Hepatocyte (in vitro differentiated cells): ENCODE measurements around the gene EOGT. TPM values are rescaled to one million over a fixed set of nuclear protein-coding genes. Genes with fewer than 3 reads are reported as not detected.

Experiments used
- DNase-seq: peaks from one replicate; pipeline ENCODE4 v3.0.0-alpha.2; 2016; ENCODE audit warnings: low spot score
- H2AFZ ChIP-seq: fragments of 200-600 bp; sonication (generic); 2 replicates; pipeline ENCODE4 v1.6.0; 2016; ENCODE audit warnings: antibody characterized with exemption, mild to moderate bottlenecking
- H3K27ac ChIP-seq: fragments of 200-600 bp; sonication (generic); 2 replicates; pipeline ENCODE4 v1.5.1; 2016; ENCODE audit warnings: mild to moderate bottlenecking
- H3K27me3 ChIP-seq: fragments of 200-600 bp; sonication (generic); 2 replicates; pipeline ENCODE4 v1.6.1; 2016
- H3K36me3 ChIP-seq: fragments of 200-600 bp; sonication (generic); replicated peaks from 2 replicates; pipeline ENCODE4 v1.5.1; 2016; ENCODE audit warnings: low read depth; ENCODE audit not compliant: insufficient read depth
- H3K4me1 ChIP-seq: fragments of 200-600 bp; sonication (generic); 2 replicates; pipeline ENCODE4 v1.5.1; 2016; ENCODE audit warnings: mild to moderate bottlenecking, moderate library complexity; ENCODE audit not compliant: insufficient read depth
- H3K4me2 ChIP-seq: fragments of 200-600 bp; sonication (generic); 2 replicates; pipeline ENCODE4 v1.6.0; 2016
- H3K4me3 ChIP-seq: fragments of 200-600 bp; sonication (generic); 2 replicates; pipeline ENCODE4 v1.5.1; 2016; ENCODE audit warnings: mild to moderate bottlenecking
- H3K79me2 ChIP-seq: fragments of 200-600 bp; sonication (generic); 2 replicates; pipeline ENCODE4 v1.6.0; 2017; ENCODE audit warnings: mild to moderate bottlenecking
- H3K9me2 ChIP-seq: fragments of 200-600 bp; sonication (generic); replicated peaks from 2 replicates; pipeline ENCODE4 v1.6.0; 2017; ENCODE audit warnings: mild to moderate bottlenecking; ENCODE audit not compliant: insufficient read depth
- H3K9me3 ChIP-seq: fragments of 200-600 bp; sonication (generic); 2 replicates; pipeline ENCODE4 v1.5.1; 2016; ENCODE audit warnings: low read depth, mild to moderate bottlenecking
- H4K20me1 ChIP-seq: fragments of 200-600 bp; sonication (generic); 2 replicates; pipeline ENCODE4 v1.6.0; 2016; ENCODE audit warnings: mild to moderate bottlenecking; ENCODE audit not compliant: insufficient read depth, poor library complexity, severe bottlenecking
- EZH2 ChIP-seq: fragments of 200-600 bp; sonication (generic); IDR thresholded peaks from 2 replicates; pipeline ENCODE4 v1.6.1; 2016; ENCODE audit warnings: antibody characterized with exemption, mild to moderate bottlenecking, borderline replicate concordance
- EZH2phosphoT487 ChIP-seq: fragments of 200-600 bp; sonication (generic); IDR thresholded peaks from one replicate; pipeline ENCODE4 v1.6.1; 2018; ENCODE audit warnings: antibody characterized with exemption, mild to moderate bottlenecking, low read depth, moderate library complexity; ENCODE audit not compliant: unreplicated experiment, severe bottlenecking
- WGBS: methylation state at CpG from one replicate; pipeline ENCODE4 v1.1.6; 2016; ENCODE audit warnings: low lambda C conversion rate; ENCODE audit errors: missing lambda C conversion rate; 5-methylcytosine and 5-hydroxymethylcytosine counted together
- polyA plus RNA-seq: library from polyadenylated mRNA; unstranded; fragments of >200 nt; fragmentation: Nextera tagmentation; extraction: Ambion mirVana; gene quantifications from 2 replicates; pipeline ENCODE4 v1.2.1, GENCODE V29; 2016
- total RNA-seq: library from RNA; depleted of rRNA; stranded (reverse); fragments of >200 nt; gene quantifications from 2 replicates; pipeline ENCODE4 v1.2.3, GENCODE V29; 2014
- TF ChIP-seq, protein P1 (sequence below): fragments of 200-600 bp; sonication (generic); IDR thresholded peaks from 2 replicates; pipeline ENCODE4 v1.5.1; 2016; ENCODE audit warnings: antibody characterized with exemption, mild to moderate bottlenecking; ENCODE audit not compliant: poor library complexity

EOGT gene
- total and polyA plus RNA-seq, 2 experiments from 2014 or later, result 7.2 to 19.0 TPM

DNA sequence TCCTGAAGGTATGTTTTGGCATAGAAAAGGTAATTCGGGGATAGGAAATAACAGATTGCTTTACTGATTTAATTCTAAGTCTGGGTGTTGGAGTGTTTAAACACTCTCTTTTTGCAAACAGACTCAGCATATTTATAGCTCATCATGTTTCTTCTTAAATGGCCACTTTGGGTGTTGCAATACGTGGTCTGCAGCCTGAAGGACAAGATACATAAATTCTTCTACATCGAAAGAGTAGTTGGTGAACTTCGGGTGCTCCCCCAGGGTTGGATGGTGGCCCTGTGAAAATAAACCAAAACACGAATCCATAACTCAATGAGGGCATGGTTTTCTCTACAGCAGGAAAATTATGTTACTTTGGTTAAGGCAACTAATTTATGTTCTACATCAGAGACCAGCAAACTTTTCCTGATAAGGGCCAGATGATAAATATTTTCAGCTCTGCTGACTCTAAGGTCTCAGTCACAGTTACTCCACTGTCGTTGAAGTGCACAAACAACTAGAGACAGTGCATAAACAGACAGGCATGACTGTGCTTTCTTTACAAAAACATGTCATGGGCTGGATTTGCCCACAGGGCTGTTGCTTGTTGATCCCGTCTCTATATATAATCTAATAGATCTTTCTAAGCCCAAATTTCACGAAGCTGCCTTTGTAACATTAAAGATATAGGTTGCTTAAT, 35.9 kb downstream of the EOGT start:
- H3K27ac ChIP-seq, result no peak overlapping the region
- no peaks in the 10 kb centered on the region for H4K20me1 ChIP-seq
- no peaks in the 10 kb centered on the region for H3K9me3 ChIP-seq
- H3K27me3 ChIP-seq, result no peaks in the 10 kb centered on the region
- no peaks in the 10 kb centered on the region for H3K4me1 ChIP-seq
- no peaks in the 10 kb centered on the region for H3K36me3 ChIP-seq
- no peak for TF ChIP-seq EZH2phosphoT487
- TF ChIP-seq, protein P1, sequence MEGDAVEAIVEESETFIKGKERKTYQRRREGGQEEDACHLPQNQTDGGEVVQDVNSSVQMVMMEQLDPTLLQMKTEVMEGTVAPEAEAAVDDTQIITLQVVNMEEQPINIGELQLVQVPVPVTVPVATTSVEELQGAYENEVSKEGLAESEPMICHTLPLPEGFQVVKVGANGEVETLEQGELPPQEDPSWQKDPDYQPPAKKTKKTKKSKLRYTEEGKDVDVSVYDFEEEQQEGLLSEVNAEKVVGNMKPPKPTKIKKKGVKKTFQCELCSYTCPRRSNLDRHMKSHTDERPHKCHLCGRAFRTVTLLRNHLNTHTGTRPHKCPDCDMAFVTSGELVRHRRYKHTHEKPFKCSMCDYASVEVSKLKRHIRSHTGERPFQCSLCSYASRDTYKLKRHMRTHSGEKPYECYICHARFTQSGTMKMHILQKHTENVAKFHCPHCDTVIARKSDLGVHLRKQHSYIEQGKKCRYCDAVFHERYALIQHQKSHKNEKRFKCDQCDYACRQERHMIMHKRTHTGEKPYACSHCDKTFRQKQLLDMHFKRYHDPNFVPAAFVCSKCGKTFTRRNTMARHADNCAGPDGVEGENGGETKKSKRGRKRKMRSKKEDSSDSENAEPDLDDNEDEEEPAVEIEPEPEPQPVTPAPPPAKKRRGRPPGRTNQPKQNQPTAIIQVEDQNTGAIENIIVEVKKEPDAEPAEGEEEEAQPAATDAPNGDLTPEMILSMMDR, result no peak
- TF ChIP-seq EZH2, result no peak
- no peak for DNase-seq
- H3K4me3 ChIP-seq, result no peak overlapping the region
- no peak overlapping the region for H2AFZ ChIP-seq
- no peaks in the 10 kb centered on the region for H3K79me2 ChIP-seq
- no peak overlapping the region for H3K4me2 ChIP-seq
- 82% methylated on average over 8 of the region's 8 CpGs for WGBS
- H3K9me2 ChIP-seq, result no peaks in the 10 kb centered on the region

DNA sequence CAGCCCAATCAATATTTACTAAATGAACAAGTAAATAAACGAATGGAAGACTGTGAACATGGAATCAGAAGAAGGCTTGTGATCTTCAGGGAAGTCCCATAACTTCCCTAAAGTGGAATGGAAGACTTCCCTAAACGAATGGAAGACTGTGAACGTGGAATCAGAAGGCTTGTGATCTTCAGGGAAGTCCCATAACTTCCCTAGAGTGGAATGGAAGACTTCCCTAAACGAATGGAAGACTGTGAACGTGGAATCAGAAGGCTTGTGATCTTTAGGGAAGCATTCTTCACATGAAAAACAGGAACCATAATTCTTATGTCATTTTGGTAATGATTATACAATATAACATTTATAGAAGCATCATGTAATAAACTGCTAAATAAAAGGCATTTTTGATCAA, 38.8 kb downstream of the EOGT start:
- TF ChIP-seq EZH2, result no peak
- TF ChIP-seq, protein P1, result no peak
- TF ChIP-seq EZH2phosphoT487, result no peak
- no peak for DNase-seq
- Histone ChIP-seq H3K27me3 (peaks cover 2% of the 10 kb centered on the region), H3K4me1 (no peaks in the 10 kb centered on the region), H3K4me3 (no peak overlapping the region), H3K9me2 (no peaks in the 10 kb centered on the region), H3K4me2 (no peak overlapping the region), H3K36me3 (no peaks in the 10 kb centered on the region), H3K27ac (no peak overlapping the region), H4K20me1 (no peaks in the 10 kb centered on the region), H3K9me3 (no peaks in the 10 kb centered on the region), H3K79me2 (no peaks in the 10 kb centered on the region), H2AFZ (no peak overlapping the region)
- WGBS, result 87% methylated on average over 5 of the region's 5 CpGs

DNA sequence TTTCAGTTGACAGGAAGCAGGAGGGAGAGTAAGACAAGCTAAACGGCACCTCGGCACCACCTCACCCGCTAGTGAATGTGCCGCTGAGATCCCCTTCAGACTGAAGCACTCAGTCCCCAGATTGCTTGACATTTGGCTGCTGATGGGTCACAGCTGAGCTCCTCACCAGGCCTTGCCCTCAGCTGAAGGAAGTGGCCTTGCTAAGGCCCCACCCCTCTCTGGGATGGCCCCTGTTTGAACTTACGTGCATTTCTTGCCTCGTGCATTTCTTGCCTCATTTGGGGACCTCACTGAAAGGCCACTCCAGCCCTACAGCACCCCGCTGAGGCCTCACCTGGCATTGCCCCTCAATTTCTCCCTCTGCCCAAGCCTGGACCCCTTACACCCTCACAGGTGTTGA, 39.8 kb downstream of the EOGT start:
- peaks cover 5% of the 10 kb centered on the region for H3K27me3 ChIP-seq
- no peak overlapping the region for H3K4me2 ChIP-seq
- H3K9me3 ChIP-seq, result no peaks in the 10 kb centered on the region
- no peaks in the 10 kb centered on the region for H4K20me1 ChIP-seq
- no peaks in the 10 kb centered on the region for H3K9me2 ChIP-seq
- no peak overlapping the region for H2AFZ ChIP-seq
- no peaks in the 10 kb centered on the region for H3K36me3 ChIP-seq
- TF ChIP-seq, protein P1, result no peak
- TF ChIP-seq EZH2 (no peak), EZH2phosphoT487 (no peak)
- no peak overlapping the region for H3K27ac ChIP-seq
- WGBS, result 82% methylated on average over 7 of the region's 7 CpGs
- no peak for DNase-seq
- no peaks in the 10 kb centered on the region for H3K4me1 ChIP-seq
- no peak overlapping the region for H3K4me3 ChIP-seq
- H3K79me2 ChIP-seq, result no peaks in the 10 kb centered on the region
